GM20000 (cell line): ENCODE measurements around the gene MOB3A.
"Not testable (repeated sequence)": the region's sequence is repeated elsewhere in the genome, so short reads cannot be mapped to it uniquely, and the experiment has no call there.

ENCODE experiments used
- DNase-seq: peaks from one replicate; pipeline ENCODE4 v3.0.0; 2012; ENCODE audit warnings: low spot score
- TF ChIP-seq, protein P1 (sequence below): IDR thresholded peaks from 2 replicates; pipeline ENCODE4 v1.5.1; 2012; ENCODE audit warnings: mild to moderate bottlenecking, control low read depth; ENCODE audit errors: extremely low read depth, missing control alignments

MOB3A gene

DNA sequence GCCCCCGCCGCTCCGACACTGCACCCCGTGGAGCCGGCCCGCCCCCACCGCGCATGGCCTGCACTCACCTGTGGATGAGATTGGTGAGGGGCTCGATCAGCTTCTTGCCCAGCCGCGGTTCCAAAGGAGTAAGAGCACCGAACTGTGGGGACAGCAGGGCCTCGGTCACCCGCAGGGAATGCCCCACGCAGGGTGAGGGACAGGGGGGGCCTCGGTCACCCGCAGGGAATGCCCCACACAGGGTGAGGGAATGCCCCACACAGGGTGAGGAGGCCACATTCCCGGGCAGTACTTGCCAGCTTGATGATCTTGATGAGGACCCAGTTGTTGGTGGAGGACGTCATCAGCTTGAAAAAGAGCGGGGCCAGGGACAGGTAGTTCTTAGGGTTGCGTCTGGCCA is 32.9 kb upstream of the MOB3A start:
- TF ChIP-seq, protein P1, sequence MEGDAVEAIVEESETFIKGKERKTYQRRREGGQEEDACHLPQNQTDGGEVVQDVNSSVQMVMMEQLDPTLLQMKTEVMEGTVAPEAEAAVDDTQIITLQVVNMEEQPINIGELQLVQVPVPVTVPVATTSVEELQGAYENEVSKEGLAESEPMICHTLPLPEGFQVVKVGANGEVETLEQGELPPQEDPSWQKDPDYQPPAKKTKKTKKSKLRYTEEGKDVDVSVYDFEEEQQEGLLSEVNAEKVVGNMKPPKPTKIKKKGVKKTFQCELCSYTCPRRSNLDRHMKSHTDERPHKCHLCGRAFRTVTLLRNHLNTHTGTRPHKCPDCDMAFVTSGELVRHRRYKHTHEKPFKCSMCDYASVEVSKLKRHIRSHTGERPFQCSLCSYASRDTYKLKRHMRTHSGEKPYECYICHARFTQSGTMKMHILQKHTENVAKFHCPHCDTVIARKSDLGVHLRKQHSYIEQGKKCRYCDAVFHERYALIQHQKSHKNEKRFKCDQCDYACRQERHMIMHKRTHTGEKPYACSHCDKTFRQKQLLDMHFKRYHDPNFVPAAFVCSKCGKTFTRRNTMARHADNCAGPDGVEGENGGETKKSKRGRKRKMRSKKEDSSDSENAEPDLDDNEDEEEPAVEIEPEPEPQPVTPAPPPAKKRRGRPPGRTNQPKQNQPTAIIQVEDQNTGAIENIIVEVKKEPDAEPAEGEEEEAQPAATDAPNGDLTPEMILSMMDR = no peak
- DNase-seq = no peak

DNA sequence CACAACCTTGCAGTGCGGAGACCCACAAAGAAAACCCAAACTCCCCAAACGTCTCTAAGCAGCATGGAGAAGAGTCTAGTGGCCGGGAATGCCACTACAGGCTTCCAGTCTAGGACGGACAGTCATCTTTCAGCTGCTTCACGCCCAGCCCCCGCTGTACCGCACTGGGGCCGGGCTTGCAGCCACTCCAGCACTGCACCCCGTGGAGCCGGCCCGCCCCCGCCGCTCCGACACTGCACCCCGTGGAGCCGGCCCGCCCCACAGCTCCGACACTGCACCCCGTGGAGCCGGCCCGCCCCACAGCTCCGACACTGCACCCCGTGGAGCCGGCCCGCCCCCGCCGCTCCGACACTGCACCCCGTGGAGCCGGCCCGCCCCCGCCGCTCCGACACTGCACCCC is 32.1 kb upstream of the MOB3A start:
- DNase-seq = not testable (repeated sequence)

DNA sequence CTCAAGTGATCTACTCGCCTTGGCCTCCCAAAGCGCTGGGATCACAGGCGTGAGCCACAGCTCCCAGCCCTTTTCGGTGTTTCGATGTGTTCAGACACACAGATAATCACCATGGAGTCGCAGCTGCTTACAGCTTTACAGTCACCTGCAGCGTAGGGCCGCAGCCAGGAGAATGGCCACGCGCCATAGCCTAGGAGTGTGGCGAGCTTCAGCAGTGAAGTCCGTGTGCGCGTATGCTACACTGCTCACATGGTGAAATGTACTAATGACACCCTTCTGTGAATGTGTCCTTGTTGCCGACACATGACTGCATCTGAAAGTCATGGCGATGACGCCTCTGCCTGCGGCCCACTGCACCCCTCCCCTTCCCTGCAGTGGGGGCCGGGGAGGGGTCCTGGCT is 31.6 kb upstream of the MOB3A start:
- TF ChIP-seq, protein P1 = no peak
- DNase-seq = no peak

DNA sequence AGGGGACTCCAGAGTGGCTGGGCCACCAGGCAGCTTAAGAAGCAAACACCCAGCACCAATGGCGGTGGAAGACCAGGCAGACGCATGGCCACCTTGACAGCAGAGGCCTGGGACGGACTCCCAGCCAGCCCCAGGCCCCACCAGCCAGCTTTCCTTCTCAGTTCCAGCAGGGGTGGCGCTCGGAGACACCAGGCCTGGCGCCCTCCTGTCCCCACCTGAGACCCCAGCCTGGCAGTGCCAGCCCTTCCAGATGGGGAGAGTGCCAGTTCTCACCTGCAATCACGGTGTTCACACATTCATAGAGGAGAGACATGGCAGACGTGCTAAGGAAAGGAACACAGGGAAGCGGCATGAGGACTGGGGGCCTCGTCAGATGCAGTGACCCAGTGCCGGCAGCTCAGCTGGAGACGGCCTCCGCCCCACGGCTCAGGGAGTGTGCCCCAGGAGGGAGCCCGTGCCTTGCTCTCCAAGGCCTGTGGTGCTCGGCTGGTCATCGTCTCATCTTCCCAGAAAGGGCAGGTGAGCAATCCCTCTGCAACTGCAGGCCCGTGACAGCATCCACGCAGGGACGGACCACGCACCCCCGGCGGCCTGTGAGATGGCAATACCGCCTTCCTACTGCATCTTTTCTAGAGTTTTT is 30.9 kb upstream of the MOB3A start:
- TF ChIP-seq, protein P1 = no peak

DNA sequence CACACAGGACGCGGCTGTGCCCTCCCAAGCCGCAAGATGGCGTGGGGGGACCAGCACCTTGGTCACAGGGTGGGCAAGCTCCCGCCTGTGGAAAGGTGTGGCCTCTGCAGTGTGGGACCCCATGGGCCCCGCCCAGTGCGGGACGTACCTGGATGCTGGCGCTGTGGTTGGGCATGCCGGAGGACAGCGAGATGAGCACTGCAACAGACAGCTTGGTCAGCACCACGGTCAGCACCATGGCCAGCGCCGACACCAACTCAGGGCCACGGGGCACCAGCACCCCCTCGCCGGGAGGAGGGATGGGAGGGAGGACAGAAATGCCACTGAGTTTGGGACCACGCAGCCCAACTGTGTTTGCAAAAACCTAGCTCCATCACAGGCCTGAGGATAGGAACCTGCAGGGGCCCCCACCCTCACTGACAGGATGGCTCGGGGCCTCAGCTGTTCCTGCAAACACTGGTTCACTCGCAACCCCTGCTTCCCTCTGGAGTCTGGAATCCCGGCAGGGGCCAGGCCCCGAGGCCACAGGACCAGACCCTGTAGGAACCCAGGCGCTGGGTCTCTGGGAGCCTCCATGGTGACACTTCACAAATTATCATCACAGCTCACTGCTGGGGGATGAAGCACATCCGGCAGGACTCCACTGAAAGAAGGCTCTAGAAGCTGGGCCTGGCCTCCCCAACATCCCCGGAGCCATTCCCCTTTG is 27.7 kb upstream of the MOB3A start:
- no peak for DNase-seq
- TF ChIP-seq, protein P1 = no peak

More for the DNA sequence above, 30.9 kb upstream of the MOB3A start:
- no peak for DNase-seq

DNA sequence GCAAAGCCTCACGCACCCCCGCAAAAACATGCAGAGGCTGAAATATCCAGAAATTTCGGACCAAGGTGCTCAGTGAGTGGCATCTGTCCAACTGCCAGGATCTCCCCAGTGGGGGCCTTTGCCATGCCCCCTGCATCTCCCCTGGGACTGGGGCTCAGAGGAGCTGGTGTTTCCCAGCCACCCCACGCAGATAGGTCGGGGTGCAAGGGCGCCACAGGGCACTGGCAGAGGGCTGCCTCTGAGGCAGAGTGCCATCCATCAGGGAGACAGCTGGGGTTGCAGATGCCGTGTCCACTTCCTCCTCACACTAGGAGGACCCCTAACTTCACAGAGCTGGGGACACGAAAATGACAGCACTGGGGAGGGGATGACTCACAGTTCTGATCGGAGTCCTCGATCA is 26.9 kb upstream of the MOB3A start:
- TF ChIP-seq, protein P1 = no peak
- DNase-seq = no peak

DNA sequence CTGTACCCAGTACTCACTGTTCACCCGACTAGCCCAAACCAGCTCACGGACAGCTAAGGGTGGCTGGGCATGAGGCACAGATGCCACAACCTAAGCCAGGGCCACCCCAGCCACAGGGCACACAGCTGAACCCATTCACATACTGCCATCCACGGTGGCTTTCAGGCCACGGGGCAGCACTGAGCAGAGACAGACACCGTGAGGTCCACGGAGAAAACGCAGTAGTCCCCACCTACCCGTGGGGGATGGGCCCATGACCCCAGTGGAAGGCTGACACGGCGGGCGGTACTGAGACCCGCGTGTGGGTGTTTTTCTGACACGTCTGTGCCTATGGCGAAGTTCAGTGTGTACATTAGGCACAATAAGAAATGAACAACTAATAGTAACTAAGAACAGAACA is 26.1 kb upstream of the MOB3A start:
- TF ChIP-seq, protein P1 = no peak
- no peak for DNase-seq

DNA sequence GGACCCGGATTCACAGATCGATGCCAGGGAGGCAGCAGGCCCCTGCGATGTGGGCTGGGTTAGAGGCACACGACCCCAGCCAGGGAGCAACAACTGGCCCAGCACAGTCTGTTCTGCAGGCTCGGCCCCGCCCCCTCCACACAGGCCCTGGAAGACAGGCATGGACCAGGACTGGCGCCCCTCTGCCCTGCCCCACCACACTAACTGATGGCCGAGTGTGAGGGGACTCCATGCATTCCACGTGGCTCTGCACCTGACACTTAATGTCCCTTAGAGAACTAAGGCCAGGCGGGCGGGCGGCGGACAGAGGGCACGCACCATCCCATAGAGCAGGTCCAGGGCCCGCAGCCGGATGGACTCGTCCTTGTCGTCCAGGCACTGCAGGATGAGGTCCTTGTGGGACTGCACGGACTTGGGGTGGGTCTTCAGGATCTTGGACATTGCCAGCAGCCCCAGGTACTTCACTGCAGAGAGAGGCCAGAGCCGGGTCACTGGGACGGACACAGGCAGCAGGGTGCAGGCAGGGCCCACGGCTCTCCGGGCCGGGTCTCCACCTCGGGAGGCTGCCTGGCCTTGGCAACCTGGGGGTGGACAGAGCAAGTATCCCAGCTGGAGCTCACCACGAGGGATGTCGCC is 25.4 kb upstream of the MOB3A start:
- no peak for DNase-seq
- TF ChIP-seq, protein P1 = no peak
